A673 (cell line): ENCODE results near the gene E2F3.
"Not testable (repeated sequence)": the region's sequence is repeated elsewhere in the genome, so short reads cannot be mapped to it uniquely, and the experiment has no call there.

Experiments
- CTCF ChIP-seq: fragments of 300-800, 200-600 bp; sonication (generic); conservative IDR thresholded peaks from 2 replicates; pipeline ENCODE4 v1.5.1; 2017; ENCODE audit warnings: low read depth, mild to moderate bottlenecking, antibody characterized with exemption, low read length, moderate library complexity, mixed read lengths
- EZH2 ChIP-seq: fragments of 200-600 bp; sonication (generic); IDR thresholded peaks from 2 replicates; pipeline ENCODE4 v1.6.1; 2017; ENCODE audit warnings: borderline replicate concordance, low read depth, mild to moderate bottlenecking, mixed read lengths, antibody characterized with exemption, low read length; ENCODE audit not compliant: poor library complexity, severe bottlenecking

DNA sequence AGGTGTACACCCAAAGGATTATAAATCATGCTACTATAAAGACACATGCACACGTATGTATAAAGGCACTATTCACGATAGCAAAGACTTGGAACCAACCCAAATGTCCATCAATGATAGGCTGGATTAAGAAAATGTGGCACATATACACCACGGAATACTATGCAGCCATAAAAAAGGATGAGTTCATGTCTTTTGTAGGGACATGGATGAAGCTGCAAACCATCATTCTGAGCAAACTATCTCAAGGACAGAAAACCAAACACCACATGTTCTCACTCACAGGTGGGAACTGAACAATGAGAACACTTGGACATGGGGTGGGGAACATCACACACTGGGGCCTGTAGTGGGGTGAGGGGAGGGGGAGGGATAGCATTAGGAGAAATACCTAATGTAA, 123.5 kb downstream of the E2F3 start:
- TF ChIP-seq CTCF, EZH2: not testable (repeated sequence)
